GM21515 (cell line): Measurements from ENCODE around the gene CCDC197.

Source experiments
- ATAC-seq: cut with Tn5 transposase; IDR thresholded peaks from one replicate; pipeline ENCODE4 v1.9.1; 2021; ENCODE audit not compliant: unreplicated experiment

The CCDC197 gene

GRCh38 chr14:93960774-93961438, 36.2 kb upstream of the CCDC197 start:
- ATAC-seq = no peak

GRCh38 chr14:93961620-93962019, 35.5 kb upstream of the CCDC197 start:
- ATAC-seq = no peak

GRCh38 chr14:93962701-93963601, 34.1 kb upstream of the CCDC197 start:
- ATAC-seq = peak; percentile 54

GRCh38 chr14:93963692-93964091, 33.4 kb upstream of the CCDC197 start:
- ATAC-seq = no peak

- ATAC-seq = no peak
These were observed 32.8 kb upstream of the CCDC197 start for GRCh38 chr14:93964281-93964680.

GRCh38 chr14:93964820-93965286, 32.2 kb upstream of the CCDC197 start:
- no peak for ATAC-seq

- ATAC-seq = no peak
These were observed 31.7 kb upstream of the CCDC197 start for GRCh38 chr14:93965287-93965821.

- ATAC-seq = no peak
These were observed 31.1 kb upstream of the CCDC197 start for GRCh38 chr14:93965946-93966474.

- ATAC-seq = peak; percentile 40
These were observed 29.4 kb upstream of the CCDC197 start for GRCh38 chr14:93967637-93968250.

GRCh38 chr14:93969082-93969828, 27.8 kb upstream of the CCDC197 start:
- ATAC-seq = no peak

- ATAC-seq = no peak
These were observed 26.5 kb upstream of the CCDC197 start for GRCh38 chr14:93970585-93970964.

- peak; percentile 41 for ATAC-seq
These were observed 26.0 kb upstream of the CCDC197 start for GRCh38 chr14:93970965-93971634.

GRCh38 chr14:93971635-93972027, 25.5 kb upstream of the CCDC197 start:
- no peak for ATAC-seq

GRCh38 chr14:93972618-93973205, 24.4 kb upstream of the CCDC197 start:
- ATAC-seq = no peak

GRCh38 chr14:93973607-93974006, 23.5 kb upstream of the CCDC197 start:
- no peak for ATAC-seq

- ATAC-seq = no peak
These were observed 22.8 kb upstream of the CCDC197 start for GRCh38 chr14:93974299-93974698.

- ATAC-seq = no peak
These were observed 22.3 kb upstream of the CCDC197 start for GRCh38 chr14:93974833-93975232.

- ATAC-seq = peak; percentile 65
These were observed 21.2 kb upstream of the CCDC197 start for GRCh38 chr14:93975791-93976476.

GRCh38 chr14:93976477-93977057, 20.5 kb upstream of the CCDC197 start, which contains the start of gene ASB2:
Gene ASB2 (minus strand): TSS chr14:93976570. CDS start chr14:93964539, 12,031 bp downstream.
- ATAC-seq = peak; percentile 10
